GM18873 (cell line): Measurements from ENCODE around the gene GUCD1.

Experiments used
- ATAC-seq: cut with Tn5 transposase; IDR thresholded peaks from one replicate; pipeline ENCODE4 v1.9.1; 2021; ENCODE audit warnings: mild to moderate bottlenecking, moderate library complexity, moderate number of reproducible peaks; ENCODE audit not compliant: unreplicated experiment, low FRiP score

The GUCD1 gene

DNA sequence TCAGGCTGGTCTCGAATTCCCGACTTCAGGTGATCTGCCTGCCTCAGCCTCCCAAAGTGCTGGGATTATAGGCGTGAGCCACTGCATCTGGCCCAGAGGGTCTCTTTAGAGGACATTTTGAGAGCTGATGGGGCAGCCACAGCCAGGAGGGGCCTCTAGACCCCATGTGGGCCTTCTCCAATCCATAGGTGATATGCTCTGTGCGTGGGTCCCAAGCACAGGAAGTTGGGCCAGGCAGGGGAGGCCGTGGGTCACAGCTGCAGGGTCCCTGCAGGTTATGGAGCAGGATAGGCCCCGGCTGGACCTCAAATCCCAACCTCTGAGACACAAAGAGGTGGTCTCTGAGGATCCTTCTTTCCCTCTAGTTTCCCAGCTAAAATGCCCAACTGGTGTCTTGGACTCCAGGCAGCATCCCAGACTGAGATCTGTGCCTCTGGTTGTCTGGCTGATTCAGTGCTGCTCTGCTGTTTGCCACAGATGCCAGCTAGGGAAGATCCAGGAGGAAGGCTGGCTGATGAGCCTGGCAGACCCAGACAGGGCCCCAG is 36.4 kb upstream of the GUCD1 start:
- no peak for ATAC-seq

DNA sequence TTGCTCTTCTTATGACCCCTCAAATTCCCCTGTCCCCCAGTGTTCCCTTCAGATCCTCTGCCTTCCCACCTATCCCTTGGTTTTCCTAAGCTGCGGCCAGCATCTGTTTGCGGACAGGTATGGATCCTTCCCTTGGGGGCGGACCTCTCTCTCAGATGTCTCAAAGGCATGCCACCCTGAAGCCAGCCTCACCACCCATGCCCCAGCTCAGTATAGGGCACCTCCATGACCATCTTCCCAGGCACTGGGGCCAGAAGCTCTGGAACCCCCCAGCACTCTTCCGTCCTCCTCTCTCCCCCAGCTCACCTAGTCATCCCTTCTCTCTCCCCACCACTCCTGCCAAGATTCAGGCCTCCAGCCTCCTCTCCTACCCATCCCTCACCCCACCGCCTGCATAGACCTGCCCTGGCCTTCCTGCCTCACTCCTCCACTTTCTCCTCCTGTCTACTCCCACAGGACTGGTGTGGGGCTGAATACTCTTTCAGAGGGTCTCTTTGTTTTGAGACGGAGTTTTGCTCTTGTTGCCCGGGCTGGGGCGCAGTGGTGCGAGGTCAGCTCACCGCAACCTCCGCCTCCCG is 35.7 kb upstream of the GUCD1 start:
- ATAC-seq, result no peak

DNA sequence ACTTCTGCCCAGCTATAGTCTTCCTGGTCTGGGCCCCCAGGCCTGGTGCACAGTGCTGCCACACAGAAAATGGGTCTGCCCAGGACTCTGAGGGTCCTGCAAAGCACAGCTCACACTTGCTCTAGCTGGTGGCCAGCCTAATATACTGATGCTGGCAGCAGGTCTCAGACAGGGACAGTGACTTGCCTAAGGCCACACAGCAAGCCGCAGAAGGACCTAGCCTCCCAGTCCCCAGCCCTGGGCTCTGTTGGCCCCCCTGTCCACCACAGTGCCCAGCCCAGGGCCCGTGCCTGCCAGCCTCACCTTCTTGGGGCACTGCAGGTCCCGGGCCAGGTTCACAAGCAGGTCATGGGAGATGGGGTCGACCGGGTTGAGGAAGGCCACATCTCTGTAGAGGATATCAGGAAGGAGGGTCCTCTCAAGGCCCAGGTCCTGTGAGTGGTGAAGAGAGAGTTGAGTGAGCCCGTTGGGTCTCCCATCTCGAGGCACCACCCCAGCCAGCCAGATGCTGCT is 34.6 kb upstream of the GUCD1 start:
- ATAC-seq, result no peak

DNA sequence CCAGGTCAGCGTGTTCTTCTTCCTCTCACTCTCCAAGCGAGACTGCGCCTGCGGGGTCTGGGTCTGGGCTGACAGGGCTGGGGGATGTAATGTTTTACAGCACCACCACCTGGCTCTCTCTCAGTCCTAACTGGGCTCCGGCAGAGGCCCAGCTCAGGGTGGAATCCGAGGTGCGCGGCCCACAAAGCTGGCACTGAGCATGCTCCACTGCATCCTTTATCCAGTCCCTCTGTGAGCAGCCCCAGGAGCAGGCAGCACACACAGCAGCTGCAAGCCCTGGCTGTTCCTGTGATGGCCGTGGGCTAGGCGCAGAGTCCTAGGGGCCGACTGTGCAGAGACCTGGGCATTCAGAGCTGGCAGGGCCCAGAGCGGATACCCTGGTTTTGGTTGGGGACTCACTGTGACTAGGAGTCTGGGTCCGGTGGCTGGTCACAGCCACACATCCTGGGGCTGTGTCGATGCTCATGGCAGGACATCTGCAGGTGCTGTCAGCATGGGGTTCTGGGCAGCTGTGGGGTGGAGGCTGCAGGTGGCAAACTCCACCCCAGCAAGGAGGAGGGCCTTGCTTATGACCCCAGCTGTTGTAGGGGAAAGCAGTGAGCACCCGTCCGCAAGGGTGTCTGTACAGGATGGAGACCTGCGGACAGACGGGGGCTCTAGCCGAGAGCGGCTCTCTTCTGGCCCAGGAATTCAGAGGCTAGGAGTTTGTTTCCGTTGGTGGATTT is 34.0 kb upstream of the GUCD1 start:
- no peak for ATAC-seq

DNA sequence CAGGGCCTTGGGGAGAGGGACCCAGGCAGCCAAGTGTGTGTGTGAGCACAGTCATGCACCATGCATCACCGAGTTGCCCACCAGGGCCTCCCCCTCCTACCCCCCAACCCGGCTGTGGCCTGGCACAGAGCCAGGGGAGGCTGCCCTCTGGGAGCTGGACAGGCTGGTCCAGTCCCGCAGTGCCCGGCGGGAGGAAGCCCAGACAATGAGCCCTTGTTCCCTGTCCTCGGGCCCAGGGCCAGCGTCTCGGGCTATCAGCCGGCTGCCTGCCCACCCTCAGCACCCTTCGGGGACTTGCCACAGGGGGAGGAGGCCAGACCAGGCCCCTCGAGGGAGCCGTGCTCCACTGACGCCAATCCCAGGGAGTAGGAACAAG is 33.4 kb upstream of the GUCD1 start:
- no peak for ATAC-seq

DNA sequence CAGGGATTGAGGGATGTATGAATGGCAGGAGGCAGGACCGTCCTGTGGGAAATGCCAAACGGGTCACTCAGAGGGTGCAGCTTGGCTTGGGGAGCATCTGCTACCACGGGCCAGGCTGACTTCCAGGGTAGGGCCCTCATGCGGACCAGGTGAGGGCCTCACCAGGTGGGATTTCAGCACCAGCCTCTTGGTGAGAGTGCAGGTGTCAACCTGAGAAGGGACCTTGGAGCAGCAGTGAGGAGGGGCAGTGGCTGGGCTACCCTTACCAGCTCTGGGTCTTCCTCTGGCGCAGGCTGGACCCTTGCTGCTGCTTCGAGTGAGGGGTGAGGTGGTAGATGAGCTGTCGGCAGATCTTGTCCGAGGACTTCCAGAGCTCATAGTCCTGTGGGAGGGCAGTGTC is 33.0 kb upstream of the GUCD1 start:
- ATAC-seq, result no peak

DNA sequence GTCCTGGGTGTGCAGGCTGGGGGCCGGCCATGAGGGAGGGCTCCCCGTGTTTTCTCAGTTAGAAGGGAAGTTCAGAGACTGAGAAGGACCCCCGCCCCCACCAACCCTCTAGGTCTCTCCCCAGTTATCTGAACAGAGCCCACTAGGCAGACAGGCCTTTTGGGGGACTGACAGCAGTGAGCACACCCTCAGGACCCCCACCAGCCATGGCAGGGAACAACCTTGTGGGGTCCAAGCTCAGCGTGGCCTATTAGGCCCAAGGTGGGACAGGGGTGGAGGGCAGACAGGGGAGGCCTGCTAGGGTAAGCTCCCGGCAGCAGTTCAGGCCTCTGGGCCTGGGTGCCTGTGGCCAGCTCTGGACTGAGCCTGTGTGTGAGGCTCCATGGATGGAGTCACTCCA is 32.3 kb upstream of the GUCD1 start:
- no peak for ATAC-seq

DNA sequence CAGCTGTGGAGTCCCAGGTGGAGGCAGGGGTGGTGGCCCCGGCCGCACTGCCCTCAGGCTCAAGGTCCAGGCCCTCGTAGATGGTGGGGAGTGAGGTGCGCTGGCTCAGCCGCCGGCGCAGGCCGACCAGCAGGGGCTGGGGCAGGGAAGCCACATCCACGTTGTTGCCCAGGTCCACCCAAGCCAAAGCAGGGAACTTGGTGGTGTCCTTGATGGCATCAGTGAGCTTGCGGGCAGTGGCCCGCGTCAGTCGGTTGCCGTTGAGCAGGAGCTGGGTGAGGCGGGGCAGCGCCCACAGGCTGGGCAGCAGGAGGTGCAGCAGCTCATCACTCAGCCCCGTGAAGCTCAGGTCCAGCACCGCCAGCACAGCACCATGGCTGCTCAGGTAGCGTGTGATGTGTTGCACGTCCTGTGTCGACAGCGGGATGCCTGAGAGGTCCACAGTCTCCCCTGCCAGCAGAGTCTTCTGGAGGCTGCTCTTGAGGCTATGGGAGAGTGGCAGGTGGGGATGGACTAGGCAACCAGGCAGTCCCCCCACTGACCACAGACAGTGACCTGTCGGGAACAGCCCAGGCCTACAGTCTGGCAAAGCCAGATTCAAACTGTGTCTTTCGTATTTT is 31.1 kb upstream of the GUCD1 start:
- no peak for ATAC-seq

DNA sequence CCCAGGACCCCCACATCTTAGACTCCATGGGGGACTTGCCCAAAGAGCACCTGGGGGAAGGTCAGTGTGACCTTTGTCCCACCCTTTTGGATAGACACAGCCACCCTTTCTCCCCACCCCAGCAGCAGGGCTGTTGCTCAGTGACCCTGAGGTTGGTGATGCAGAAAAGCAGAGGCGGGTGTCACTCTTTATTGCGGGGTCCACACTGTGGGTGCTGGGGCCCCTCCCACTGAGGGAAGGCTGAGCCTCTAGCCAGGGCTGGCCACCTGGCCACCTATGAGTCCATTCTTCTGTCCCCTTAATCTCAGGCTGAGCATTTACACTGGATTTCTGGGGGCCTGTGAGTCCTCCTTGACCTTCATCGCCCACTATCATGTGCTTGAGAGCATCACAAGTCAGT is 30.5 kb upstream of the GUCD1 start:
- no peak for ATAC-seq

DNA sequence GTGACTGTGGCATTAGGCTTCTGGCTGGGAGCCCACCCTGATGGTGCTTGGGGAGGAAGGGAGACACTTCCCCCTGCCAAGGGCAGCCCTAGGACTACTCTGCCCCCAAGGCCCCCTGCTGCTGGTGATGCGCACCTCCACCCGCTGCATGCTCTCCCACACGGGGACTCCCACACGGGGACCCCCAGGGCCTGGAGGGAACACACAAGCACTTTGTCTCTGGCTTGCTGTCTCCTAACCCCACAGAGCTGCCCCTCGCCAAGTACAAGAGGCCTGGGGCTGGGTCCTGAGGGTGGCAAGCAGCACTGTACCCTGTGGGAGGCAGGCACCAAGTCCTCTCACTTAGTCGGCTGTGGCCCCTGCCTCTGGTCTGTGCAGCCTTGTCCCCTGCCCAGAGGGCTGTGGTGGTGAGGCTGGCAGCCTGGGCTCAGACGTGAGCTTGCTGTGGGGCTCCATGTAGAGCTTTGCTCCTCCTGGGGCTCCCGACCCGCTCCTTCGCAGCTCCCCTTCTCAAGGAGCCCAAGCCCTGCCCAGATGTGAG is 30.0 kb upstream of the GUCD1 start:
- ATAC-seq, result no peak

DNA sequence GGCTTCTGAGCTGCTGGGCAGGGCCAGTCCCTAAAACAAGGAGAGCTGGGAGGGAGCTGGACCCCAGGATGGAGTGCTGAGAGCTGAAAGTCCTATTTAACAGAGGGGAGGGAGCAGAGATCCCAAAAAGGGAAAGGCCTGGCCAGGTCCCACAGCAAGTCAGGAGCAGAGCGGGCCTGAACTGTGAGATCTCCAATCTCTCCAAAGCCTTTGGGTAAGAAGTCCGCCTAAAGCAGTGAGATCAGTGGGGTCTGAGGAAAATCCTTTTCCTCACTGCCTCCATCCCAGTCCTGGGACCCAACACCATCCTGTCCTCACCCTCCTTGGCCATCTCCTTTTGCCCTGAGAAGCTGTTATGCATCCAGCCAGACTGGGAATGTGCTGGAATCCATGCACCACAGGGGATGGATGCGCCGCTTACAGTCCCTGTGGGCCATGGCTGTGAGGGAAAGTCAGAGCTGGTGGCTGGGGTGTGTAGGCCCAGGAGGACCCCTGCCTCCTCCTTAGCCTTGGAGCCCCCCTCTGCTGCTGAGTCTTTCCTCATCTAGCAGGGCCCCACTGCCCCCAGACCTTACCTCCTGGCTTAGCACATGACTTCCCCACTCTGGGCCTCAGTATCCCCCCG is 29.3 kb upstream of the GUCD1 start:
- ATAC-seq, result no peak

DNA sequence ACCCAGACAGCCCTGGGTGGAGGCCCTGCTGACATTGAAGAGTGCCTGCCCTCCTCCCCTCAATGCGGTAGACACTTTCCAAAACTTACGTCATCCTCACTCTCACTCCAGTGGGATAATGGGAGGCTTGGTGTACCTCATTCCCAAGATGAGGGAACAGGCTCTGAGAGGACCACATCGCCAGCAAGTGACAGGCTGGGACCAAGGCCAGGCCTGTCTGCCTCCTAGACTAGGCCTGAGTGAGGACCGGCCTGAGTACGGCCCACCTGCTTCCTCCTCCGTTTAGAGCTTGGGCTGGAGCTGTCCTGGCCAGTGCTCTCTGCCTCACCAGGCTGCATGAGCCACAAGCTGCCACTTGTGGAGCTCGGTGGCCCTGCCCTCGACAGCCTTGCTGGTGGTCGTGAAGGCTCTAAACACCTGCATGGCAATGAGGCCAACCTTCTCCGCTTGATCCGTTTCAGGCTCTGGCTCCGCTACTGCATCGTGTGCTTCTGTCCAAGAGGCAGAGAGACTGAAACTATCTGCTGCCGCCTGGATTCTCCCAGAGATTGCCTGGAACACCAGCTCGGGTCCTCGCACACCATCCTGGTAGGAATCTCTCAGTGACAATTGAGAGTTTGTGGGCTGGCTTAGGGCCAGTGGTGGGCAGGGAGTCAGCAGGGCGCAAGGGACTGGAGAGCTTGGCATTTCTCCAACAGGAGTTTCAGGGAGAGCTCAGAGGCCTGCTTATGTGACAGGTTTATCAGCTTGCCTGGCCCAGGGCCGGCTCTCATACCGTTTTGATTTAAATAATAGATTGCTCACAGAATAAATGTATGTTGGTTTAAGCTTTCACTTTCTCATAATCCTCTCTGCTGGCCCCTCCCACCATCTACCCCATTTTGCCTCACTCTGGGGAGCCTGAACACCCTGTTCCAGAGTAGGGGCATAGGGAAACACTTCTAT is 28.6 kb upstream of the GUCD1 start:
- ATAC-seq, result no peak

DNA sequence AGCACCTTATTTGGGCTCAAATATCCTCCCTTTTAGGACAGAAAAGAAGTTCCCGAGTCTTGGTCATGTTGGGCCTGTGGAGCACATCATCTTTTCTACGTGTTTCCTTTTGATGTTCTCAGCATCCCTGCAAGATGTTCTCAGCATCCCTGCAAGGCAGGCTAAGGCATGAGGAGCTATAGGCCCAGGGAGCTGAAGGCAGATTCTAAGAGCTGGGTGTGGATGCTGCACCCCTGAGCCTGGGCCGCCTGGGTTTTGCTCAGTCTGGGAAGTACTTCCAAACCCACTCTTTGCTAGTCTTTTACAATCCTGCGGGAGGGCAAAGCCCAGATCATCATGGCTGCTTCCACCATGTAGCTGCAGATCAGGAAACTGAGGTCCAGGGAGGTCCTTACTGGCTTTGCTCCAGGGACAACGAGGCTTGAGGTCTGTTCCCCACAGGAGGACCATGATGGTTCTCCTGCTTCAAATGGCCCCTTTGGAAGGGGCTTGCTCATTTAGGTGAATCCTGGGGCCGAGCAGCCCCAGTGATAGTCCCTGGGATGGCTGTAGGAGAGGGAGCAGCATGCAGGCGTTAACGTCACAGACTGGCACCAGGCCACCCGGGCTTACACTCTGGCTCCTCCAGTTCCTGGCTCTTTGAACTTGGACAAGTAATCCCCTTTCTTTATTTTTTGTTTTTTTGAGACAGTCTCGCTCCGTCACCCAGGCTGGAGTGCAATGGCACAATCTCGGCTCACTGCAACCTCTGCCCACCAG is 27.3 kb upstream of the GUCD1 start:
- ATAC-seq, result no peak

DNA sequence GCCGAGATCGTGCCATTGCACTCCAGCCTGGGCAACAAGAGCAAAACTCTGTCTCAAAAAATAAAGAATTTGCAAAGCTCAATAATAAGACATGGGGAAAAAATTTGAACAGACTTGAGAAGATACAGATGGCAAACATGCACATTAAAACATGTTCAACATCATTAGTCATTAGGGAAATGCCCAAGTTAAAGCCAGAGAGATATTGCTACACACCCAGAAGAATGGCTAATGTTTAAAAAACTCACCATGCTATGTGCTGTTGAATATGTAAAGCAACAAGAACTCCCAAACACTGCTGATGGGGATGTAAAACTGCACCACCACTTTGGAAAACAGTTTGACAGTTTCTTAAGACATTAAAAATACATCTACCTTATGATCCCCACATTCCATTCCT is 25.3 kb upstream of the GUCD1 start:
- no peak for ATAC-seq

DNA sequence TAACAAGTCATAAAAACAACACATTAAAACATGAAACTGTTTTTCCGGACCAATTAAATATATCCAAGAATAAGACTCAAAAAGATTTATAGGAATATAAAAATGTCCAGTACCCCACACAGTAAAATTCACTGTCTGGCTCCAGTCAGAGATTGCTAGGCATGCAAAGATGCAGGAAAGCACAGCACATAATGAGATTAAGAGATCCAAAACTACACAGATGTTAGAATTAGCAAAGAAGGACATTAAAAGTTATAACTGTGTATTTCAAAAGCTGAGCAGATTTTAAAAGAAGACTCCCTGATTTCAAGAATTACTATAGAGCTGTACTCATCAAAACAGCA is 24.3 kb upstream of the GUCD1 start:
- no peak for ATAC-seq

DNA sequence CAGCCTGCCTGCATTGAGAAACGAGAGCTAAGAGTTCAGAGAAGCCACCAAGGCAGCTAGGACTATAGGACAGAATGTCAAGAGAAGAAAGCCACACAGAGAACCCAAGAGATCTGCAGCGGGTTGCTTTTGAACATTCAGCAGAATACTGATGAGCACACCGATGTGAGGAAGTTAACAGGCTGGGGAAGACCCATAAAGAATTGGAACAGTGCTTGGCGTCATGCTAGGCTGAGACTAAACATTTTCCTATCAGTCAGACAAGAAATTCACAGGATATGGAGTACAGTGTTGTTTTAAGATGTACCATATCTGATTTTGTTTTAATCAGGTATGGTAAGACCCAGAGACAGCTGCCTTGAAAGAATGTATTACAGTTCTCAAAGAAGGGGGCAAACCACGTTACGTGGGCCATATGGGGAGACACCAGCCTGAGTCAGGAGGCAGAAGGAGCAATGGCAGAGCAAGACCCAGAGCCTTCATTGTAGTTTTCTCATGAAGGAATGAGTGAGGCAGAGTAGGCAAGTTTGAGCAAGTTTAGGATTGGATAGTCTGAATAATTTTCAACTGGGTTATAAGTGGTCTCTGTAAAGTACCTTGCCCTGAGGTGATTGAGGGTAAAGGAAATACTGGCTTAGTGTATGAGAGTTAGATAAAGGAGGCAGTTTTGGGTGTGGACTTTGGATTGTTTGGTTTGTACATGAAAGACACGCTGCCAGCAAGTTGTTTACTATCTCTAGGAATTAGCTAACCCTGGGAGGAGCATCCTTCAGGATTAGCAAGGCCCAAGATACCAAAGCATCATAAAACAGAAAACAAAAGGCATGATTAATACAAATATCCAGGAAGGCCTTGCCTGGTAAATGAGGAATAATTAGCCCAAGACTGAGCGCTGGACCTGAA is 23.7 kb upstream of the GUCD1 start:
- no peak for ATAC-seq

DNA sequence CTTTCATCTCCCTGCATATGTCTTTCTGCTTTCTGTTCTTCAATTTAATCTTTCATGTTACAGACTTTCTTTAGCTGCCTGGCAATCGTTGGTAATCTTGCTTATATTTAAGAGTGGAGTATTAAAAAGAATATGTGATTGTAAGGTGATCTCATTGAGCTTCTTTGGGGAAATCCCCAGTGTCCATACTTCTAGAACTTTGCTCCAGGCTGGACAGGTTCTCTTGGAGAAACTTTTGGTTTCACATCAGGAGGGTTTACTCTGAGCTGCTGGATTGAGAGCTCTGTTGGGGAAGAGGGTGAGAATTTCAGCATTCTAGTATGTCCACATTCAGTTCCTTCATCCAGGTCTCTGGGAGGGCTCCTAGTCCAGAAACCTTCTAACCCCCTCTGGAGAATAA is 21.8 kb upstream of the GUCD1 start:
- no peak for ATAC-seq

DNA sequence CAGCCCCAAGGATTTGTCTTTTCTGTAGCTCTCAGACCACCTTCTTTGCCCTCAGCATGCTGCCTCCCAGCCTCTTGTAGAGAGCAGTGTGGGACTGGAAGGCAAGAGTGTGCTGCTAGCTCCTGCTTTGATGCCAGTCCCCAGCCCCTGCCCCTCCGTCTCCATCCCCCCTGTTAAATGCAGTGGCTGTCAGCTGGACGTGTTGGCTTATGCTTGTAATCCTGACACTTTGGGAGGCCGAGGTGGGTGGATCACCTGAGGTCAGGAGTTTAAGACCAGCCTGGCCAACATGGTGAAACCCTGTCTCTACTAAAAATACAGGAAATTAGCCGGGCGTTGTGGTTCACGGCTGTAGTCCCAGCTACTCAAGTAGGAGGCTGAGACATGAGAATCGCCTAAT is 16.3 kb upstream of the GUCD1 start:
- ATAC-seq, result no peak
